WTC11 (cell line): ENCODE data around the gene STRN.

Experiments used
- ATF3 ChIP-seq: sonication (generic); formaldehyde crosslinking; conservative IDR thresholded peaks from 2 replicates; pipeline ENCODE4 v1.8.1; 2022; ENCODE audit warnings: mild to moderate bottlenecking, missing genetic modification reagents
- CTCF ChIP-seq: fragments of 200-600 bp; IDR thresholded peaks from 2 replicates; pipeline ENCODE4 v1.8.0; 2022; ENCODE audit warnings: antibody characterized with exemption
- NFATC4 ChIP-seq: fragments of 250-450 bp; sonication (Bioruptor Pico); IDR thresholded peaks from 2 replicates; pipeline ENCODE4 v1.9.0; 2021; ENCODE audit warnings: mild to moderate bottlenecking
- USF2 ChIP-seq: sonication (generic); formaldehyde crosslinking; IDR thresholded peaks from 2 replicates; pipeline ENCODE4 v1.8.1; 2023; ENCODE audit warnings: mild to moderate bottlenecking, missing genetic modification reagents, moderate library complexity
- ZBTB43 ChIP-seq: sonication (generic); formaldehyde crosslinking; IDR thresholded peaks from 2 replicates; pipeline ENCODE4 v1.8.1; 2023; ENCODE audit warnings: mild to moderate bottlenecking, missing genetic modification reagents

GRCh38 chr2:36807223-36807886, 159.0 kb downstream of the STRN start:
- no peak for TF ChIP-seq CTCF
- no peak for TF ChIP-seq ATF3 (CRISPR knock-in tag)
- TF ChIP-seq USF2, result no peak
- no peak for TF ChIP-seq ZBTB43 (CRISPR knock-in tag)
- TF ChIP-seq NFATC4 (CRISPR knock-in tag), result no peak
